Stimulated activated CD8-positive, alpha-beta memory T cell treated with anti-CD3 and anti-CD28 coated beads, Interleukin-2, amount 100 ng/mL, for 1 hour (primary cell): ENCODE data around the gene RNASE1.
"Not testable (repeated sequence)": the region's sequence is repeated elsewhere in the genome, so short reads cannot be mapped to it uniquely, and the experiment has no call there.

Experiments used
- DNase-seq, 2 donors: peaks; one replicate each; pipeline ENCODE4 v3.0.0-alpha.2; 2020; ENCODE audit warnings: low read depth in 2 of 2

The RNASE1 gene

GRCh38 chr14:20802341-20803084 is at the start of gene RNASE1:
RNASE1 (minus strand) TSS chr14:20802844; CDS start chr14:20802068, 776 bp downstream.
- no peak for DNase-seq

GRCh38 chr14:20848955-20849570 is 46.4 kb upstream of the RNASE1 start:
- no peak for DNase-seq

GRCh38 chr14:20848316-20848954 is 45.8 kb upstream of the RNASE1 start:
- no peak for DNase-seq

GRCh38 chr14:20846560-20846959 is 43.9 kb upstream of the RNASE1 start:
- no peak for DNase-seq

GRCh38 chr14:20841096-20841495 is 38.5 kb upstream of the RNASE1 start:
- DNase-seq, result no peak

- DNase-seq, result no peak
Measured at GRCh38 chr14:20837831-20838230, 35.2 kb upstream of the RNASE1 start.

- no peak for DNase-seq
Measured at GRCh38 chr14:20836668-20837338, 34.2 kb upstream of the RNASE1 start.

- no peak for DNase-seq
Measured at GRCh38 chr14:20834899-20835298, 32.3 kb upstream of the RNASE1 start.

GRCh38 chr14:20830831-20831230 is 28.2 kb upstream of the RNASE1 start:
- DNase-seq, result no peak

- not testable (repeated sequence) for DNase-seq
Measured at GRCh38 chr14:20828024-20828694, 25.5 kb upstream of the RNASE1 start.

GRCh38 chr14:20827326-20827725 is 24.7 kb upstream of the RNASE1 start:
- DNase-seq, result no peak

- not testable (repeated sequence) for DNase-seq
Measured at GRCh38 chr14:20826666-20827065, 24.0 kb upstream of the RNASE1 start.

- no peak for DNase-seq
Measured at GRCh38 chr14:20823859-20824258, 21.2 kb upstream of the RNASE1 start.

GRCh38 chr14:20821521-20822108 is 19.0 kb upstream of the RNASE1 start:
- not testable (repeated sequence) for DNase-seq

GRCh38 chr14:20820063-20820904 is 17.6 kb upstream of the RNASE1 start:
- DNase-seq, result no peak

- no peak for DNase-seq
Measured at GRCh38 chr14:20818861-20819260, 16.2 kb upstream of the RNASE1 start.

GRCh38 chr14:20815946-20816345 is 13.3 kb upstream of the RNASE1 start:
- DNase-seq, result not testable (repeated sequence)

- DNase-seq, result no peak
Measured at GRCh38 chr14:20811986-20812975, 9.6 kb upstream of the RNASE1 start.

GRCh38 chr14:20809917-20810316 is 7.3 kb upstream of the RNASE1 start:
- DNase-seq, result no peak
